Glutamatergic neuron (in vitro differentiated cells): ENCODE data around the gene NSUN7. TPM values are rescaled to one million over a fixed set of nuclear protein-coding genes. Genes with fewer than 3 reads are reported as not detected.

Experiments
- DNase-seq: peaks from one replicate; pipeline ENCODE4 v3.0.0; 2022
- H3K27ac Mint-ChIP-seq: one replicate; pipeline ENCODE4 v1.8.0; 2020; ENCODE audit warnings: mild to moderate bottlenecking, mixed read lengths, inconsistent platforms; ENCODE audit not compliant: unreplicated experiment
- H3K27me3 Mint-ChIP-seq: one replicate; pipeline ENCODE4 v1.8.0; 2020; ENCODE audit warnings: mild to moderate bottlenecking, moderate library complexity, mixed read lengths, inconsistent platforms; ENCODE audit not compliant: unreplicated experiment
- H3K36me3 Mint-ChIP-seq: one replicate; pipeline ENCODE4 v1.8.0; 2020; ENCODE audit warnings: mild to moderate bottlenecking, mixed read lengths, inconsistent platforms; ENCODE audit not compliant: unreplicated experiment
- H3K4me1 Mint-ChIP-seq: one replicate; pipeline ENCODE4 v1.8.0; 2020; ENCODE audit warnings: mild to moderate bottlenecking, low read depth, mixed read lengths, inconsistent platforms; ENCODE audit not compliant: unreplicated experiment
- H3K4me3 Mint-ChIP-seq: one replicate; pipeline ENCODE4 v1.8.0; 2020; ENCODE audit warnings: mild to moderate bottlenecking, mixed read lengths, inconsistent platforms; ENCODE audit not compliant: unreplicated experiment
- H3K9me3 Mint-ChIP-seq: one replicate; pipeline ENCODE4 v1.8.0; 2020; ENCODE audit warnings: mild to moderate bottlenecking, moderate library complexity, mixed read lengths, inconsistent platforms; ENCODE audit not compliant: unreplicated experiment
- total RNA-seq: library from RNA; stranded (reverse); fragmentation: NEBNext Ultra II Directional; extraction: Animal tissue kit (Norgen Biotek cat#: 25700); gene quantifications from one replicate; pipeline ENCODE4 v1.2.1, GENCODE V29; 2021; ENCODE audit not compliant: unreplicated experiment
- TF ChIP-seq, protein P1 (sequence below): fragments of 200-600 bp; sonication (generic); IDR thresholded peaks from one replicate; pipeline ENCODE4 v1.5.0; 2021; ENCODE audit not compliant: partially characterized antibody, unreplicated experiment

The NSUN7 gene
- total RNA-seq, 1 donor from 2014 or later: 0.25 TPM

- no peaks in the 10 kb centered on the region for H3K27me3 Mint-ChIP-seq
- H3K4me3 Mint-ChIP-seq: no peak overlapping the region
- H3K36me3 Mint-ChIP-seq: peaks cover 5% of the 10 kb centered on the region
- DNase-seq: no peak
- TF ChIP-seq, protein P1, sequence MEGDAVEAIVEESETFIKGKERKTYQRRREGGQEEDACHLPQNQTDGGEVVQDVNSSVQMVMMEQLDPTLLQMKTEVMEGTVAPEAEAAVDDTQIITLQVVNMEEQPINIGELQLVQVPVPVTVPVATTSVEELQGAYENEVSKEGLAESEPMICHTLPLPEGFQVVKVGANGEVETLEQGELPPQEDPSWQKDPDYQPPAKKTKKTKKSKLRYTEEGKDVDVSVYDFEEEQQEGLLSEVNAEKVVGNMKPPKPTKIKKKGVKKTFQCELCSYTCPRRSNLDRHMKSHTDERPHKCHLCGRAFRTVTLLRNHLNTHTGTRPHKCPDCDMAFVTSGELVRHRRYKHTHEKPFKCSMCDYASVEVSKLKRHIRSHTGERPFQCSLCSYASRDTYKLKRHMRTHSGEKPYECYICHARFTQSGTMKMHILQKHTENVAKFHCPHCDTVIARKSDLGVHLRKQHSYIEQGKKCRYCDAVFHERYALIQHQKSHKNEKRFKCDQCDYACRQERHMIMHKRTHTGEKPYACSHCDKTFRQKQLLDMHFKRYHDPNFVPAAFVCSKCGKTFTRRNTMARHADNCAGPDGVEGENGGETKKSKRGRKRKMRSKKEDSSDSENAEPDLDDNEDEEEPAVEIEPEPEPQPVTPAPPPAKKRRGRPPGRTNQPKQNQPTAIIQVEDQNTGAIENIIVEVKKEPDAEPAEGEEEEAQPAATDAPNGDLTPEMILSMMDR: no peak
- peaks cover 2% of the 10 kb centered on the region for H3K9me3 Mint-ChIP-seq
- H3K4me1 Mint-ChIP-seq: no peaks in the 10 kb centered on the region
- H3K27ac Mint-ChIP-seq: no peak overlapping the region
These were observed 70.3 kb downstream of the NSUN7 start for GRCh38 chr4:40820101-40820500.

DNA sequence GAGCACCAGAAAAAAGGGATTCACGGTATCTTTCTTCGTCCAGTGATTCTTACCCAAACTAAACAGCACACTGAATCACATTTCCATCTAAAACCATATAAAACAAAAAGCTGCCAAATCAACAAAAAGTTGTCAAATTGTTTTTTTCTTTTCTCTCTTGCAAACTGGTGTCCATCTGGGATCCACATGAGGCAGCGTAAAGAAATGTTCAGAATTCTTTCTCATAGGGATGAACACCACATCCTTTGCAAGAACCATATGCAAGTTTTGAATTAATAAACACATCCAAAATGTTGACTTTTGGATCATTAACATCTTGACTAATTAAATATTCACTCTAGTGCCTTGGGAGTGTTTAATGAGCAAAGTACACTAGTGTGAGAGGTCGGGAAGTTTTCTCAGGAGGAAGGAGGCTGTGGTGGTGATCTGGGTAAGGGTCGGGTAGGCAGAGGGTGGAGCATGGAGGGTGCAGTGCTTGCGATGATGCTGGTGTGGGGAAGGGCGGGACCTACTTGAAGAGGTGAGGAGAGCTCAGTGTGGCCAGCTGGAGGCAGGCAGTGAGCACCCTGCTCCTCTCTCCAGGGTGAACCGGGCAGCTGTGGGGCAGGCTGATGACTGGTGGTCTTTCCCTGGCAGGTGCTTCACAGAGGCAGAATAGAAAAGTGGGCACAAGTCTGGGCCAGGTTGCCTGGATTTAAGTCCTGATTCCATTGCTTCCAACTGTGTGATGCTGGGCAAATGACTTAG, 72.8 kb downstream of the NSUN7 start:
- H3K4me3 Mint-ChIP-seq: no peak overlapping the region
- H3K4me1 Mint-ChIP-seq: no peaks in the 10 kb centered on the region
- H3K9me3 Mint-ChIP-seq: peaks cover 2% of the 10 kb centered on the region
- TF ChIP-seq, protein P1: no peak
- H3K27ac Mint-ChIP-seq: no peak overlapping the region
- H3K27me3 Mint-ChIP-seq: no peaks in the 10 kb centered on the region
- no peak for DNase-seq
- H3K36me3 Mint-ChIP-seq: peaks cover 5% of the 10 kb centered on the region

GRCh38 chr4:40825014-40825838, 75.5 kb downstream of the NSUN7 start:
- peaks cover under 1% of the 10 kb centered on the region for H3K36me3 Mint-ChIP-seq

GRCh38 chr4:40826821-40827220, 77.1 kb downstream of the NSUN7 start:
- peaks cover 4% of the 10 kb centered on the region for H3K27me3 Mint-ChIP-seq
- no peak overlapping the region for H3K27ac Mint-ChIP-seq
- TF ChIP-seq, protein P1: no peak
- DNase-seq: no peak
- H3K4me3 Mint-ChIP-seq: no peak overlapping the region
- H3K36me3 Mint-ChIP-seq: no peaks in the 10 kb centered on the region
- H3K9me3 Mint-ChIP-seq: no peaks in the 10 kb centered on the region
- H3K4me1 Mint-ChIP-seq: no peaks in the 10 kb centered on the region

More at GRCh38 chr4:40825014-40825838, 75.5 kb downstream of the NSUN7 start:
- H3K4me1 Mint-ChIP-seq: no peaks in the 10 kb centered on the region
- H3K9me3 Mint-ChIP-seq: no peaks in the 10 kb centered on the region
- TF ChIP-seq, protein P1: no peak
- DNase-seq: no peak
- H3K27ac Mint-ChIP-seq: no peak overlapping the region
- peaks cover 4% of the 10 kb centered on the region for H3K27me3 Mint-ChIP-seq
- no peak overlapping the region for H3K4me3 Mint-ChIP-seq

- DNase-seq: no peak
- H3K4me1 Mint-ChIP-seq: no peaks in the 10 kb centered on the region
- peaks cover 4% of the 10 kb centered on the region for H3K27me3 Mint-ChIP-seq
- peaks cover 3% of the 10 kb centered on the region for H3K9me3 Mint-ChIP-seq
- no peaks in the 10 kb centered on the region for H3K36me3 Mint-ChIP-seq
- no peak overlapping the region for H3K27ac Mint-ChIP-seq
- H3K4me3 Mint-ChIP-seq: no peak overlapping the region
- TF ChIP-seq, protein P1: no peak
These were observed 78.0 kb downstream of the NSUN7 start for GRCh38 chr4:40827758-40828157.
